ENCODE measurements around the gene CPD. TPM values are rescaled to one million over a fixed set of nuclear protein-coding genes. Genes with fewer than 3 reads are reported as not detected.

The CPD gene
- polyA plus RNA-seq, 1 of the 3 experiments (the other 2 are of a cell fraction) = 12.5 TPM

DNA sequence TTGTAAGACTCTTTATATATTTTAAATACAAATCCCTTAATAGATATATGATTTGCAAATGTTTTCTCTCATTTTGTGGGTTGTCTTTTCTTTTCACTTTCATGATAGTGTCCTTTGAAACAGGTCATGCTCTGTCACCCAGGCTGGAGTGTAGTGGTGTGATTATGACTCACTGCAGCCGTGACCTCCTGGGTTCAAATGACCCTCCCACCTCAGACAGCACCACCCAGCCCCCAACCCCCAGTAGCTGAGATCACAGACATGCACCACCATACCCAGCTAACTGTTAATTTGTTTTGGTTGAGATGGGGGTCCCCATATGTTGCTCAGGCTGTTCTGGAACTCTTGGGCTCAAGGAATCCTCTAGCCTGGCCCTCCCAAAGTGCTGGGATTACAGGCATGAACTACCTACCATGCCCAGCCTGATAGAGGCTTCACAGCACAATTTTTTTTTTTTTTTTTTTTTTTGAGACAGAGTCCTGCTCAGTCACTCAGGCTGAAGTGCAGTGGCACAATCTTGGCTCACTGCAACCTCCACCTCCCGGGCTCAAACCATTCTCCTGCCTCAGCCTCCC is 26.4 kb upstream of the CPD start:
- CTCF ChIA-PET = interaction anchor here (0.6 to 0.7 kb wide), 2 partner anchors 13 to 16 kb away, joined by 3 read pairs; no protein-coding TSS in a partner anchor
- Histone ChIP-seq H3K9ac (no peak overlapping the region), H3K79me2 (ENCODE audit: insufficient read depth) (no peaks in the 10 kb centered on the region), H3K27me3 (ENCODE audit: insufficient read depth) (no peaks in the 10 kb centered on the region), H3K9me2 (no peaks in the 10 kb centered on the region), H3K9me3 (no peaks in the 10 kb centered on the region), H3K4me2 (no peak overlapping the region), H4K20me1 (ENCODE audit: insufficient read depth) (no peaks in the 10 kb centered on the region), H3K4me3 (ENCODE audit: low read depth in 2 of 2, low read length in 1 of 2) (no peak overlapping the region), H3K4me1 (ENCODE audit: control insufficient read depth in 1 of 2, insufficient read depth in 2 of 2, low read depth in 1 of 2, low read length in 1 of 2) (peaks cover 0 to 3% of the 10 kb centered on the region in 2 experiments; a peak in 2 of 4 replicates), H3K36me3 (replicated peaks in 1 of 2; ENCODE audit: control insufficient read depth in 1 of 2, insufficient read depth in 2 of 2, low read length in 1 of 2) (no peaks in the 10 kb centered on the region), H2AFZ (ENCODE audit: low read depth) (no peak overlapping the region), H3F3A (replicated peaks; ENCODE audit: insufficient read depth) (no peaks in the 10 kb centered on the region), H3K27ac (ENCODE audit: low read depth in 2 of 2, low read length in 1 of 2) (no peak overlapping the region)
- DNase-seq = no peak
- TF ChIP-seq NFIC (IDR thresholded peaks at IDR 0.05; ENCODE audit: borderline replicate concordance) (no peak), NRF1 (IDR thresholded peaks at IDR 0.05; ENCODE audit: low read depth, low read length) (no peak), RFX5 (IDR thresholded peaks at IDR 0.05; ENCODE audit: low read length) (no peak), ELF1 (IDR thresholded peaks at IDR 0.05) (no peak), FOXJ3 (CRISPR knock-in tag; IDR thresholded peaks at IDR 0.05) (no peak), SMC3 (IDR thresholded peaks at IDR 0.05; ENCODE audit: low read depth, low read length) (no peak), GABPA (IDR thresholded peaks at IDR 0.05; ENCODE audit: low read depth) (no peak), EZH2phosphoT487 (IDR thresholded peaks at IDR 0.05; ENCODE audit: borderline replicate concordance, low read depth) (no peak), TAF1 (IDR thresholded peaks at IDR 0.05; ENCODE audit: borderline replicate concordance, low read depth, low read length) (no peak), RXRA (IDR thresholded peaks at IDR 0.05; ENCODE audit: borderline replicate concordance, low read depth) (no peak), TCF12 (IDR thresholded peaks at IDR 0.05) (no peak), MEF2A (IDR thresholded peaks at IDR 0.05; ENCODE audit: borderline replicate concordance, low read depth) (no peak), SIN3A (IDR thresholded peaks at IDR 0.05; ENCODE audit: borderline replicate concordance, low read depth, low read length) (no peak), FOXM1 (IDR thresholded peaks at IDR 0.05; ENCODE audit: low read depth) (no peak)
- TF ChIP-seq, protein P1, sequence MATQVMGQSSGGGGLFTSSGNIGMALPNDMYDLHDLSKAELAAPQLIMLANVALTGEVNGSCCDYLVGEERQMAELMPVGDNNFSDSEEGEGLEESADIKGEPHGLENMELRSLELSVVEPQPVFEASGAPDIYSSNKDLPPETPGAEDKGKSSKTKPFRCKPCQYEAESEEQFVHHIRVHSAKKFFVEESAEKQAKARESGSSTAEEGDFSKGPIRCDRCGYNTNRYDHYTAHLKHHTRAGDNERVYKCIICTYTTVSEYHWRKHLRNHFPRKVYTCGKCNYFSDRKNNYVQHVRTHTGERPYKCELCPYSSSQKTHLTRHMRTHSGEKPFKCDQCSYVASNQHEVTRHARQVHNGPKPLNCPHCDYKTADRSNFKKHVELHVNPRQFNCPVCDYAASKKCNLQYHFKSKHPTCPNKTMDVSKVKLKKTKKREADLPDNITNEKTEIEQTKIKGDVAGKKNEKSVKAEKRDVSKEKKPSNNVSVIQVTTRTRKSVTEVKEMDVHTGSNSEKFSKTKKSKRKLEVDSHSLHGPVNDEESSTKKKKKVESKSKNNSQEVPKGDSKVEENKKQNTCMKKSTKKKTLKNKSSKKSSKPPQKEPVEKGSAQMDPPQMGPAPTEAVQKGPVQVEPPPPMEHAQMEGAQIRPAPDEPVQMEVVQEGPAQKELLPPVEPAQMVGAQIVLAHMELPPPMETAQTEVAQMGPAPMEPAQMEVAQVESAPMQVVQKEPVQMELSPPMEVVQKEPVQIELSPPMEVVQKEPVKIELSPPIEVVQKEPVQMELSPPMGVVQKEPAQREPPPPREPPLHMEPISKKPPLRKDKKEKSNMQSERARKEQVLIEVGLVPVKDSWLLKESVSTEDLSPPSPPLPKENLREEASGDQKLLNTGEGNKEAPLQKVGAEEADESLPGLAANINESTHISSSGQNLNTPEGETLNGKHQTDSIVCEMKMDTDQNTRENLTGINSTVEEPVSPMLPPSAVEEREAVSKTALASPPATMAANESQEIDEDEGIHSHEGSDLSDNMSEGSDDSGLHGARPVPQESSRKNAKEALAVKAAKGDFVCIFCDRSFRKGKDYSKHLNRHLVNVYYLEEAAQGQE (IDR thresholded peaks at IDR 0.05; ENCODE audit: low read depth, low read length) = no peak
- TF ChIP-seq, protein P2, sequence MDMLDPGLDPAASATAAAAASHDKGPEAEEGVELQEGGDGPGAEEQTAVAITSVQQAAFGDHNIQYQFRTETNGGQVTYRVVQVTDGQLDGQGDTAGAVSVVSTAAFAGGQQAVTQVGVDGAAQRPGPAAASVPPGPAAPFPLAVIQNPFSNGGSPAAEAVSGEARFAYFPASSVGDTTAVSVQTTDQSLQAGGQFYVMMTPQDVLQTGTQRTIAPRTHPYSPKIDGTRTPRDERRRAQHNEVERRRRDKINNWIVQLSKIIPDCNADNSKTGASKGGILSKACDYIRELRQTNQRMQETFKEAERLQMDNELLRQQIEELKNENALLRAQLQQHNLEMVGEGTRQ (IDR thresholded peaks at IDR 0.05; ENCODE audit: borderline replicate concordance, low read depth, low read length) = no peak
- 73% methylated on average over 2 of the region's 2 CpGs for WGBS (ENCODE audit: low lambda C conversion rate)
- POLR2A ChIA-PET = no interaction called here
